Parathyroid adenoma (tissue), 2 donors: ENCODE results near the gene GRHPR.

Experiments
- H2AFZ ChIP-seq: fragments of 300-600 bp; sonication (generic); one replicate; pipeline ENCODE4 v1.7.0; 2017; ENCODE audit warnings: antibody characterized with exemption, mild to moderate bottlenecking
- H3K27ac ChIP-seq: fragments of 300-600 bp; sonication (generic); one replicate; pipeline ENCODE4 v1.7.0; 2017
- H3K27me3 ChIP-seq: fragments of 300-600 bp; sonication (generic); one replicate; pipeline ENCODE4 v1.7.0; 2017; ENCODE audit warnings: low read length; ENCODE audit not compliant: control insufficient read depth, insufficient read depth
- H3K36me3 ChIP-seq: fragments of 300-600 bp; sonication (generic); one replicate; pipeline ENCODE4 v1.7.0; 2017; ENCODE audit warnings: low read length; ENCODE audit not compliant: control insufficient read depth, insufficient read depth
- H3K4me1 ChIP-seq: fragments of 300-600 bp; sonication (generic); one replicate; pipeline ENCODE4 v1.7.0; 2017; ENCODE audit warnings: control low read depth
- H3K4me2 ChIP-seq: fragments of 300-600 bp; sonication (generic); one replicate; pipeline ENCODE4 v1.7.0; 2017; ENCODE audit warnings: low read length
- H3K4me3 ChIP-seq: fragments of 300-600 bp; sonication (generic); one replicate; pipeline ENCODE4 v1.7.0; 2017; ENCODE audit warnings: low read depth, low read length
- H3K79me2 ChIP-seq: fragments of 300-600 bp; sonication (generic); one replicate; pipeline ENCODE4 v1.7.0; 2017; ENCODE audit warnings: control low read depth
- H3K9ac ChIP-seq: fragments of 300-600 bp; sonication (generic); one replicate; pipeline ENCODE4 v1.7.0; 2017; ENCODE audit warnings: mild to moderate bottlenecking
- H3K9me3 ChIP-seq: fragments of 300-600 bp; sonication (generic); one replicate; pipeline ENCODE4 v1.7.0; 2017; ENCODE audit warnings: low read length; ENCODE audit not compliant: control insufficient read depth
- TF ChIP-seq, protein P1 (sequence below): fragments of 300-600 bp; sonication (generic); IDR thresholded peaks from one replicate; pipeline ENCODE4 v1.7.0; 2017; ENCODE audit warnings: antibody characterized with exemption, mild to moderate bottlenecking
- donor health status: primary hyperparathyroidism.

The GRHPR gene

GRCh38 chr9:37444890-37445289 lies 22.4 kb downstream of the GRHPR start:
- Histone ChIP-seq H3K27ac (no peak overlapping the region), H3K9me3 (no peaks in the 10 kb centered on the region), H2AFZ (no peak overlapping the region), H3K4me3 (no peak overlapping the region), H3K4me2 (no peak overlapping the region), H3K36me3 (no peaks in the 10 kb centered on the region), H3K79me2 (peaks cover 6% of the 10 kb centered on the region), H3K9ac (no peak overlapping the region), H3K4me1 (peaks cover 3% of the 10 kb centered on the region), H3K27me3 (no peaks in the 10 kb centered on the region)
- TF ChIP-seq, protein P1, sequence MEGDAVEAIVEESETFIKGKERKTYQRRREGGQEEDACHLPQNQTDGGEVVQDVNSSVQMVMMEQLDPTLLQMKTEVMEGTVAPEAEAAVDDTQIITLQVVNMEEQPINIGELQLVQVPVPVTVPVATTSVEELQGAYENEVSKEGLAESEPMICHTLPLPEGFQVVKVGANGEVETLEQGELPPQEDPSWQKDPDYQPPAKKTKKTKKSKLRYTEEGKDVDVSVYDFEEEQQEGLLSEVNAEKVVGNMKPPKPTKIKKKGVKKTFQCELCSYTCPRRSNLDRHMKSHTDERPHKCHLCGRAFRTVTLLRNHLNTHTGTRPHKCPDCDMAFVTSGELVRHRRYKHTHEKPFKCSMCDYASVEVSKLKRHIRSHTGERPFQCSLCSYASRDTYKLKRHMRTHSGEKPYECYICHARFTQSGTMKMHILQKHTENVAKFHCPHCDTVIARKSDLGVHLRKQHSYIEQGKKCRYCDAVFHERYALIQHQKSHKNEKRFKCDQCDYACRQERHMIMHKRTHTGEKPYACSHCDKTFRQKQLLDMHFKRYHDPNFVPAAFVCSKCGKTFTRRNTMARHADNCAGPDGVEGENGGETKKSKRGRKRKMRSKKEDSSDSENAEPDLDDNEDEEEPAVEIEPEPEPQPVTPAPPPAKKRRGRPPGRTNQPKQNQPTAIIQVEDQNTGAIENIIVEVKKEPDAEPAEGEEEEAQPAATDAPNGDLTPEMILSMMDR: no peak

- Histone ChIP-seq H3K9me3 (no peaks in the 10 kb centered on the region), H2AFZ (no peak overlapping the region), H3K27me3 (no peaks in the 10 kb centered on the region), H3K9ac (no peak overlapping the region), H3K4me3 (no peak overlapping the region), H3K4me1 (peaks cover 3% of the 10 kb centered on the region), H3K4me2 (no peak overlapping the region), H3K79me2 (peaks cover 6% of the 10 kb centered on the region), H3K36me3 (no peaks in the 10 kb centered on the region), H3K27ac (no peak overlapping the region)
- TF ChIP-seq, protein P1: no peak
These were observed 23.3 kb downstream of the GRHPR start for GRCh38 chr9:37445832-37446231.

GRCh38 chr9:37446401-37446800 lies 23.9 kb downstream of the GRHPR start:
- Histone ChIP-seq H3K4me2 (no peak overlapping the region), H3K36me3 (no peaks in the 10 kb centered on the region), H3K79me2 (peaks cover 6% of the 10 kb centered on the region), H2AFZ (no peak overlapping the region), H3K9ac (no peak overlapping the region), H3K4me1 (peaks cover 3% of the 10 kb centered on the region), H3K4me3 (no peak overlapping the region), H3K9me3 (no peaks in the 10 kb centered on the region), H3K27ac (no peak overlapping the region), H3K27me3 (no peaks in the 10 kb centered on the region)
- TF ChIP-seq, protein P1: no peak

DNA sequence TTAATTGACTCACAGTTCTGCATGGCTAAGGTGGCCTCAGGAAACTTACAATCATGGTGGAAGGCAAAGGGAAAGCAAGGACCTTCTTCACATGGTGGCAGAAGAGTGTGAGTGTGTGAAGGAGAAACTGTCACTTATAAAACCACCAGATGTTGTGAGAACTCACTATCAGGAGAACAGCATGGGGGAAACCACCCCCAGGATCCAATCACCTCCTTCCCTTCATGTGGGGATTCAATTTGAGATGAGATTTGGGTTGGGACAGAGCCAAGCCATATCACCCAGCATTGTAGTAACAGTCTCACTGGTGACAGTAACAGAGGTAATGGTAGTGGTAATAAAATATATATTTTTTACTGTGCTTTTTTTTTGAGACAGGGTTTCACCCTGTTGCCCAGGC lies 24.6 kb downstream of the GRHPR start:
- Histone ChIP-seq H3K27me3 (no peaks in the 10 kb centered on the region), H2AFZ (no peak overlapping the region), H3K9ac (no peak overlapping the region), H3K36me3 (no peaks in the 10 kb centered on the region), H3K4me2 (no peak overlapping the region), H3K79me2 (peaks cover 6% of the 10 kb centered on the region), H3K4me1 (peaks cover 3% of the 10 kb centered on the region), H3K9me3 (no peaks in the 10 kb centered on the region), H3K27ac (no peak overlapping the region), H3K4me3 (no peak overlapping the region)
- TF ChIP-seq, protein P1: no peak

GRCh38 chr9:37449862-37450632 lies 27.6 kb downstream of the GRHPR start:
- Histone ChIP-seq H3K36me3 (no peaks in the 10 kb centered on the region), H3K4me3 (no peak overlapping the region), H3K27me3 (no peaks in the 10 kb centered on the region), H3K9ac (no peak overlapping the region), H3K4me1 (peaks cover 3% of the 10 kb centered on the region), H3K27ac (no peak overlapping the region), H3K9me3 (no peaks in the 10 kb centered on the region), H2AFZ (no peak overlapping the region), H3K79me2 (peaks cover 4% of the 10 kb centered on the region), H3K4me2 (no peak overlapping the region)
- TF ChIP-seq, protein P1: no peak
